Body of pancreas (tissue), 4 donors: Measurements from ENCODE around the gene CFAP43.
A peak's percentile ranks its signal among the peaks of the same experiment; 100 is the strongest.

Source experiments
- CTCF ChIP-seq, 7 experiments: fragments of 450-650 bp in 4 of 7; fragments of 200-600 bp in 3 of 7; sonication (generic) in 3 of 7; IDR thresholded peaks; one replicate each; pipeline ENCODE4 v1.5.1; 2016 to 2019; ENCODE audit warnings: antibody characterized with exemption in 7 of 7
- POLR2A ChIP-seq, 3 donors: fragments of 450-650 bp; IDR thresholded peaks; one replicate each; pipeline ENCODE4 v1.6.1; 2016; ENCODE audit warnings: antibody characterized with exemption in 3 of 3, mild to moderate bottlenecking in 2 of 3

DNA sequence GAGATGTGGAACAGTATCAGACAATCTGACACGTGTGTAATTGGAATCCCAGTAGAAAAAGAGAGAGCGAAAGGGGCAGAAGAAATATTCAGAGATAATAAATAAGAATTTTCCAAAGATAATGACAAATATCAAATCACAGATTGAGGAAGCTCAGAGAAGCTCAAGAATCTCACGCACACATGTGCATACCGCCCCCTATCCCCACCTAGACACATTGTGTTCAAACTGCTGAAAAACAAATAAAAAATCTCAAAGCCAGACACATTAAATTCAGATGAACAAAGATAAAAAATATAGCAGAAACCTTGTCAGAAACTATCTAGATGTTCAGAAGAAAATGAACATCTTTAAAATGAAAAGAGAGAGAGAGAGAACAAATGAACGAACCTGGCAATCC lies 92.9 kb downstream of the CFAP43 start:
- TF ChIP-seq CTCF (IDR thresholded peaks at IDR 0.05) (peak in 1 of 7 experiments; percentile 5), POLR2A (IDR thresholded peaks at IDR 0.05) (no peak)
